CD14-positive monocyte (primary cell): ENCODE data around the gene PREP. TPM values are rescaled to one million over a fixed set of nuclear protein-coding genes. Genes with fewer than 3 reads are reported as not detected.
A peak's percentile ranks its signal among the peaks of the same experiment; 100 is the strongest.

Source experiments
- DNase-seq, 3 donors: peaks; one replicate each; pipeline ENCODE4 v3.0.0-alpha.2; 2011 to 2022
- H2AFZ ChIP-seq: 2 replicates; pipeline ENCODE4 v1.6.0; 2012; ENCODE audit warnings: mild to moderate bottlenecking, low read depth, low read length, inconsistent platforms; ENCODE audit not compliant: insufficient read depth, poor library complexity, severe bottlenecking
- H3K27ac ChIP-seq, 2 donors: 1 replicate in 1 of 2; 2 replicates in 1 of 2; pipeline ENCODE4 v1.5.1; 2012 to 2013; ENCODE audit warnings: low read length in 2 of 2, control low read depth in 1 of 2, inconsistent platforms in 1 of 2, low read depth in 1 of 2, mild to moderate bottlenecking in 1 of 2
- H3K27me3 ChIP-seq, 2 donors: one replicate each; pipeline versions ENCODE4 v1.6.0 to v1.6.1; 2011 to 2013; ENCODE audit warnings: low read length in 2 of 2; ENCODE audit not compliant: control insufficient read depth in 2 of 2, insufficient read depth in 2 of 2
- H3K36me3 ChIP-seq, 2 donors: replicated peaks in 1 of 2; 1 replicate in 1 of 2; 2 replicates in 1 of 2; pipeline versions ENCODE4 v1.5.1 to v1.6.1; 2012 to 2013; ENCODE audit warnings: low read length in 2 of 2, control low read depth in 1 of 2, inconsistent platforms in 1 of 2, mild to moderate bottlenecking in 1 of 2; ENCODE audit not compliant: insufficient read depth in 2 of 2, control insufficient read depth in 1 of 2
- H3K4me1 ChIP-seq, 2 donors: 1 replicate in 1 of 2; 2 replicates in 1 of 2; pipeline versions ENCODE4 v1.5.1 to v1.6.1; 2012 to 2013; ENCODE audit warnings: low read length in 2 of 2, control low read depth in 1 of 2, inconsistent platforms in 1 of 2, mild to moderate bottlenecking in 1 of 2, moderate library complexity in 1 of 2; ENCODE audit not compliant: insufficient read depth in 2 of 2, control insufficient read depth in 1 of 2
- H3K4me2 ChIP-seq: replicated peaks from 2 replicates; pipeline ENCODE3; 2012; ENCODE audit warnings: low read length, moderate library complexity, mild to moderate bottlenecking; ENCODE audit not compliant: poor library complexity, severe bottlenecking; ENCODE audit errors: extremely low read depth
- H3K4me3 ChIP-seq, 3 experiments: fragments of 200-600 bp in 1 of 3; sonication (generic) in 1 of 3; replicated peaks in 1 of 3; 1 replicate in 2 of 3; 2 replicates in 1 of 3; pipeline ENCODE4 v1.5.1; 2011 to 2013; ENCODE audit warnings: low read length in 3 of 3, mild to moderate bottlenecking in 3 of 3, control low read depth in 2 of 3, low read depth in 2 of 3, inconsistent platforms in 1 of 3, moderate library complexity in 1 of 3
- H3K79me2 ChIP-seq: 2 replicates; pipeline ENCODE4 v1.6.0; 2012; ENCODE audit warnings: mild to moderate bottlenecking, control low read depth, inconsistent platforms, low read length, moderate library complexity; ENCODE audit not compliant: insufficient read depth
- H3K9ac ChIP-seq: 2 replicates; pipeline ENCODE4 v1.6.0; 2017; ENCODE audit warnings: low read length, mild to moderate bottlenecking; ENCODE audit not compliant: insufficient read depth, poor library complexity, severe bottlenecking
- H3K9me3 ChIP-seq, 2 donors: replicated peaks in 1 of 2; 1 replicate in 1 of 2; 2 replicates in 1 of 2; pipeline versions ENCODE4 v1.5.1 to v1.6.1; 2012 to 2013; ENCODE audit warnings: low read length in 2 of 2, control low read depth in 1 of 2; ENCODE audit not compliant: control insufficient read depth in 1 of 2, insufficient read depth in 1 of 2
- H4K20me1 ChIP-seq: 2 replicates; pipeline ENCODE4 v1.6.0; 2012; ENCODE audit warnings: mild to moderate bottlenecking, low read length, control low read depth, moderate library complexity; ENCODE audit not compliant: insufficient read depth
- H3K27ac Mint-ChIP-seq, 7 donors: one replicate each; pipeline ENCODE4 v1.8.0; 2020; ENCODE audit warnings: mild to moderate bottlenecking in 7 of 7, mixed read lengths in 7 of 7, moderate library complexity in 6 of 7, inconsistent platforms in 2 of 7
- H3K27me3 Mint-ChIP-seq, 3 donors: one replicate each; pipeline ENCODE4 v1.8.0; 2021 to 2022; ENCODE audit warnings: low read depth in 3 of 3, mild to moderate bottlenecking in 3 of 3, mixed read lengths in 3 of 3, moderate library complexity in 3 of 3, inconsistent platforms in 1 of 3
- H3K36me3 Mint-ChIP-seq, 2 donors: one replicate each; pipeline ENCODE4 v1.8.0; 2020; ENCODE audit warnings: mixed read lengths in 2 of 2, inconsistent platforms in 1 of 2, mild to moderate bottlenecking in 1 of 2
- H3K4me1 Mint-ChIP-seq: one replicate; pipeline ENCODE4 v1.8.0; 2020; ENCODE audit warnings: mild to moderate bottlenecking, mixed read lengths
- H3K4me3 Mint-ChIP-seq, 2 donors: one replicate each; pipeline ENCODE4 v1.8.0; 2020; ENCODE audit warnings: mild to moderate bottlenecking in 2 of 2, mixed read lengths in 2 of 2, moderate library complexity in 1 of 2
- H3K9me3 Mint-ChIP-seq, 7 donors: one replicate each; pipeline ENCODE4 v1.8.0; 2020 to 2022; ENCODE audit warnings: mixed read lengths in 7 of 7, mild to moderate bottlenecking in 6 of 7, moderate library complexity in 6 of 7, inconsistent platforms in 2 of 7
- CTCF ChIP-seq: fragments of 200-600 bp; IDR thresholded peaks from one replicate; pipeline ENCODE4 v1.8.0; 2022; ENCODE audit warnings: antibody characterized with exemption, mild to moderate bottlenecking
- WGBS: methylation state at CpG from one replicate; pipeline ENCODE4 v1.1.5; 2013; ENCODE audit warnings: missing lambda C conversion rate; ENCODE audit not compliant: insufficient coverage; 5-methylcytosine and 5-hydroxymethylcytosine counted together
- intact Hi-C, 2 donors: fragments of 100-400 bp; cut with micrococcal nuclease; formaldehyde crosslinking; loops; one replicate each; pipeline versions ENCODE4 v1.15.0 to v1.15.1; 2023
- polyA plus RNA-seq, 3 donors: library from polyadenylated mRNA; depleted of rRNA in 1 of 3; unstranded in 2 of 3; stranded (reverse) in 1 of 3; fragments of 300-500 nt in 2 of 3; fragments of >200 nt in 1 of 3; fragmentation: Illumina TruSeq in 2 of 3; gene quantifications; 1 replicate in 2 of 3; 2 replicates in 1 of 3; pipeline ENCODE4 v1.2.3, GENCODE V29; 2012 to 2021

PREP gene
- polyA plus RNA-seq, 3 donors: 21.4 to 40.8 (median 30.7) TPM

- H3K9ac ChIP-seq: no peak overlapping the region
- peak overlapping the region in 1 of 7 donors; percentile 56 for H3K27ac Mint-ChIP-seq
- H3K27me3 Mint-ChIP-seq: no peaks in the 10 kb centered on the region
These were observed 14.5 kb downstream of the PREP start for GRCh38 chr6:105388392-105388791.

GRCh38 chr6:105384004-105384403, 18.9 kb downstream of the PREP start:
- no peak for DNase-seq
- Histone ChIP-seq H3K9me3 (no peaks in the 10 kb centered on the region), H3K4me3 (no peak overlapping the region), H3K9ac (no peak overlapping the region), H2AFZ (no peak overlapping the region), H3K79me2 (peaks cover 57% of the 10 kb centered on the region), H3K27me3 (no peaks in the 10 kb centered on the region), H3K27ac (no peak overlapping the region), H4K20me1 (peaks cover 73% of the 10 kb centered on the region), H3K4me1 (peaks cover 3 to 12% of the 10 kb centered on the region in 2 donors), H3K36me3 (peaks cover 9 to 47% of the 10 kb centered on the region in 2 donors), H3K4me2 (no peak overlapping the region)
- Mint-ChIP-seq H3K9me3 (peaks cover 0 to 2% (median 0%) of the 10 kb centered on the region in 7 donors), H3K36me3 (peaks cover 44 to 52% of the 10 kb centered on the region in 2 donors), H3K4me3 (no peak overlapping the region), H3K27ac (no peak overlapping the region), H3K27me3 (no peaks in the 10 kb centered on the region), H3K4me1 (peaks cover 24% of the 10 kb centered on the region)
- no peak for TF ChIP-seq CTCF
- WGBS: 84% methylated on average over 5 of the region's 6 CpGs
- intact Hi-C loops: no loop called here

More at GRCh38 chr6:105388392-105388791, 14.5 kb downstream of the PREP start:
- Histone ChIP-seq H3K27me3 (no peaks in the 10 kb centered on the region), H3K79me2 (peaks cover 23% of the 10 kb centered on the region), H3K9me3 (no peaks in the 10 kb centered on the region), H4K20me1 (peaks cover 39% of the 10 kb centered on the region), H2AFZ (no peak overlapping the region), H3K36me3 (peaks cover 19 to 74% of the 10 kb centered on the region in 2 donors), H3K4me1 (peaks cover 3 to 7% of the 10 kb centered on the region in 2 donors), H3K27ac (peak overlapping the region in 1 of 2 donors; percentile 7), H3K4me3 (no peak overlapping the region), H3K4me2 (no peak overlapping the region)
- no CpG with 5 or more reads among the region's 6 CpGs for WGBS
- intact Hi-C loops: no loop called here
- H3K36me3 Mint-ChIP-seq: peaks cover 48 to 65% of the 10 kb centered on the region in 2 donors
- H3K4me1 Mint-ChIP-seq: peaks cover 11% of the 10 kb centered on the region
- DNase-seq: no peak
- no peak for TF ChIP-seq CTCF
- H3K4me3 Mint-ChIP-seq: no peak overlapping the region
- H3K9me3 Mint-ChIP-seq: peaks cover 0 to 2% (median 0%) of the 10 kb centered on the region in 7 donors
